Aorta (tissue), 5 donors: ENCODE data around the gene UPF1. TPM values are rescaled to one million over a fixed set of nuclear protein-coding genes. Genes with fewer than 3 reads are reported as not detected.
A peak's percentile ranks its signal among the peaks of the same experiment; 100 is the strongest.
"Not testable (repeated sequence)": the region's sequence is repeated elsewhere in the genome, so short reads cannot be mapped to it uniquely, and the experiment has no call there.

Experiments used
- ATAC-seq: fragments of 200-7000 bp; cut with Tn5 transposase; one replicate; pipeline ENCODE4 v1.9.1; 2022; ENCODE audit warnings: moderate library complexity; ENCODE audit not compliant: low FRiP score
- DNase-seq, 2 donors: peaks; one replicate each; pipeline ENCODE4 v3.0.0-alpha.2; 2020
- H3K27ac ChIP-seq, 2 donors: one replicate each; pipeline ENCODE4 v1.5.1; 2013; ENCODE audit warnings: low read length in 2 of 2, mild to moderate bottlenecking in 2 of 2, moderate library complexity in 2 of 2, control low read depth in 1 of 2, inconsistent platforms in 1 of 2, low read depth in 1 of 2
- H3K27me3 ChIP-seq, 2 donors: one replicate each; pipeline ENCODE4 v1.6.1; 2013; ENCODE audit warnings: control low read depth in 1 of 2, low read length in 1 of 2, mild to moderate bottlenecking in 1 of 2, moderate library complexity in 1 of 2; ENCODE audit not compliant: insufficient read depth in 2 of 2, control insufficient read depth in 1 of 2
- H3K36me3 ChIP-seq, 2 donors: one replicate each; pipeline ENCODE4 v1.6.1; 2013; ENCODE audit warnings: control low read depth in 1 of 2, low read length in 1 of 2, mild to moderate bottlenecking in 1 of 2; ENCODE audit not compliant: insufficient read depth in 2 of 2, control insufficient read depth in 1 of 2
- H3K4me1 ChIP-seq, 2 donors: one replicate each; pipeline ENCODE4 v1.6.1; 2013; ENCODE audit warnings: low read length in 2 of 2, control low read depth in 1 of 2, mild to moderate bottlenecking in 1 of 2, moderate library complexity in 1 of 2; ENCODE audit not compliant: insufficient read depth in 2 of 2, control insufficient read depth in 1 of 2
- H3K4me3 ChIP-seq, 2 donors: one replicate each; pipeline ENCODE4 v1.5.1; 2013; ENCODE audit warnings: low read length in 2 of 2, control low read depth in 1 of 2, mild to moderate bottlenecking in 1 of 2
- H3K9me3 ChIP-seq: one replicate; pipeline ENCODE4 v1.6.1; 2013; ENCODE audit warnings: mild to moderate bottlenecking, low read length; ENCODE audit not compliant: control insufficient read depth
- WGBS, 2 donors: extraction: QIAGEN DNeasy Blood & Tissue Kit; methylation state at CpG; one replicate each; pipeline ENCODE4 v1.1.7; 2013; 5-methylcytosine and 5-hydroxymethylcytosine counted together
- intact Hi-C, 2 donors: fragments of 100-400 bp; cut with DNase I; formaldehyde crosslinking; loops; one replicate each; pipeline versions ENCODE4 v1.14.2 to v1.15.0; 2022
- polyA plus RNA-seq, 2 donors: library from polyadenylated mRNA; stranded (reverse); fragments of 200-250 nt; gene quantifications; one replicate each; pipeline ENCODE4 v1.2.3, GENCODE V29; 2013
- total RNA-seq, 2 donors: library from RNA; stranded (reverse); fragmentation: NEBNext Ultra II Directional; extraction: Animal tissue kit (Norgen Biotek cat#: 25700); gene quantifications; one replicate each; pipeline ENCODE4 v1.2.1, GENCODE V29; 2021
- donor health status: healthy with polysubstance abuse.
- donor health status: Bipolar disorder and iron deficiency.
- donor health status: DM: no; HTN: no; CAD: no.
- donor health status: DM: no; HTN: no; CAD: no.
- donor health status: DM: yes; HTN: yes; CAD: no.

Gene UPF1
- total and polyA plus RNA-seq, 4 donors: 16.5 to 75.6 (median 47.1) TPM

GRCh38 chr19:18899624-18900560 lies 68.1 kb downstream of the UPF1 start:
- Histone ChIP-seq H3K4me1 (no peaks in the 10 kb centered on the region), H3K4me3 (no peak overlapping the region), H3K9me3 (no peaks in the 10 kb centered on the region), H3K36me3 (peaks cover 0 to 2% of the 10 kb centered on the region in 2 donors), H3K27ac (no peak overlapping the region), H3K27me3 (no peaks in the 10 kb centered on the region)
- no peak for ATAC-seq
- 82 to 86% methylated on average over 19 to 20 of the region's 20 CpGs for WGBS, 2 donors
- DNase-seq: peak; percentile 42 to 75
- intact Hi-C loops: no loop called here

GRCh38 chr19:18900700-18901481 lies 69.1 kb downstream of the UPF1 start:
- H3K4me1 ChIP-seq: no peaks in the 10 kb centered on the region
- intact Hi-C loops: no loop called here
- 85 to 90% methylated on average over 17 of the region's 17 CpGs for WGBS, 2 donors
- DNase-seq (peak in 1 of 2 donors; percentile 71), ATAC-seq (no peak)
- H3K27me3 ChIP-seq: no peaks in the 10 kb centered on the region
- no peaks in the 10 kb centered on the region for H3K9me3 ChIP-seq
- no peak overlapping the region for H3K4me3 ChIP-seq
- H3K36me3 ChIP-seq: peaks cover 0 to 2% of the 10 kb centered on the region in 2 donors
- no peak overlapping the region for H3K27ac ChIP-seq

GRCh38 chr19:18901491-18901890 lies 69.7 kb downstream of the UPF1 start:
- Histone ChIP-seq H3K27me3 (no peaks in the 10 kb centered on the region), H3K27ac (no peak overlapping the region), H3K9me3 (no peaks in the 10 kb centered on the region), H3K4me3 (no peak overlapping the region), H3K4me1 (no peaks in the 10 kb centered on the region), H3K36me3 (peaks cover 0 to 2% of the 10 kb centered on the region in 2 donors)
- intact Hi-C loops: no loop called here
- no peak for ATAC-seq
- WGBS, 2 donors: 85 to 93% methylated on average over 7 of the region's 7 CpGs
- DNase-seq: no peak

- H3K9me3 ChIP-seq, H3K27ac ChIP-seq, H3K27me3 ChIP-seq, DNase-seq, H3K4me3 ChIP-seq, H3K4me1 ChIP-seq, intact Hi-C loops, H3K36me3 ChIP-seq, ATAC-seq: not testable (repeated sequence)
- WGBS, 2 donors: 95 to 98% methylated on average over 5 of the region's 5 CpGs
These were observed 70.8 kb downstream of the UPF1 start for GRCh38 chr19:18902519-18902918.

- Histone ChIP-seq H3K9me3 (no peaks in the 10 kb centered on the region), H3K4me1 (no peaks in the 10 kb centered on the region), H3K36me3 (peaks cover 0 to 2% of the 10 kb centered on the region in 2 donors), H3K27ac (no peak overlapping the region), H3K4me3 (no peak overlapping the region), H3K27me3 (no peaks in the 10 kb centered on the region)
- intact Hi-C loops: no loop called here
- 89 to 92% methylated on average over 29 of the region's 29 CpGs for WGBS, 2 donors
- ATAC-seq (no peak), DNase-seq (peak in 1 of 2 donors; percentile 74)
These were observed 71.6 kb downstream of the UPF1 start for GRCh38 chr19:18903156-18904037.

- ATAC-seq: no peak
- H3K9me3 ChIP-seq: no peaks in the 10 kb centered on the region
- peak in 1 of 2 donors; percentile 67 for DNase-seq
- intact Hi-C loops: no loop called here
- H3K27me3 ChIP-seq: no peaks in the 10 kb centered on the region
- no peak overlapping the region for H3K27ac ChIP-seq
- H3K4me3 ChIP-seq: no peak overlapping the region
- peaks cover 0 to 2% of the 10 kb centered on the region in 2 donors for H3K36me3 ChIP-seq
- no peaks in the 10 kb centered on the region for H3K4me1 ChIP-seq
- WGBS, 2 donors: 87 to 90% methylated on average over 24 to 25 of the region's 25 CpGs
These were observed 72.7 kb downstream of the UPF1 start for GRCh38 chr19:18904334-18905057.

- no peak for ATAC-seq
These were observed 73.3 kb downstream of the UPF1 start for GRCh38 chr19:18905058-18905456.

More at GRCh38 chr19:18905058-18905456, 73.3 kb downstream of the UPF1 start:
- no peaks in the 10 kb centered on the region for H3K4me1 ChIP-seq
- no peaks in the 10 kb centered on the region for H3K9me3 ChIP-seq
- no peak overlapping the region for H3K4me3 ChIP-seq
- H3K36me3 ChIP-seq: peaks cover 0 to 2% of the 10 kb centered on the region in 2 donors
- 88 to 95% methylated on average over 8 of the region's 8 CpGs for WGBS, 2 donors
- intact Hi-C loops: no loop called here
- H3K27me3 ChIP-seq: no peaks in the 10 kb centered on the region
- H3K27ac ChIP-seq: no peak overlapping the region
- DNase-seq: no peak
